Measurements from ENCODE around the gene REEP5. TPM values are rescaled to one million over a fixed set of nuclear protein-coding genes. Genes with fewer than 3 reads are reported as not detected.
"Not testable (repeated sequence)": the region's sequence is repeated elsewhere in the genome, so short reads cannot be mapped to it uniquely, and the experiment has no call there.

The REEP5 gene
- polyA plus RNA-seq (2013, experiment 1 of 2), result 64.9 TPM
- polyA plus RNA-seq (2013, experiment 2 of 2), result 56.5 TPM

DNA sequence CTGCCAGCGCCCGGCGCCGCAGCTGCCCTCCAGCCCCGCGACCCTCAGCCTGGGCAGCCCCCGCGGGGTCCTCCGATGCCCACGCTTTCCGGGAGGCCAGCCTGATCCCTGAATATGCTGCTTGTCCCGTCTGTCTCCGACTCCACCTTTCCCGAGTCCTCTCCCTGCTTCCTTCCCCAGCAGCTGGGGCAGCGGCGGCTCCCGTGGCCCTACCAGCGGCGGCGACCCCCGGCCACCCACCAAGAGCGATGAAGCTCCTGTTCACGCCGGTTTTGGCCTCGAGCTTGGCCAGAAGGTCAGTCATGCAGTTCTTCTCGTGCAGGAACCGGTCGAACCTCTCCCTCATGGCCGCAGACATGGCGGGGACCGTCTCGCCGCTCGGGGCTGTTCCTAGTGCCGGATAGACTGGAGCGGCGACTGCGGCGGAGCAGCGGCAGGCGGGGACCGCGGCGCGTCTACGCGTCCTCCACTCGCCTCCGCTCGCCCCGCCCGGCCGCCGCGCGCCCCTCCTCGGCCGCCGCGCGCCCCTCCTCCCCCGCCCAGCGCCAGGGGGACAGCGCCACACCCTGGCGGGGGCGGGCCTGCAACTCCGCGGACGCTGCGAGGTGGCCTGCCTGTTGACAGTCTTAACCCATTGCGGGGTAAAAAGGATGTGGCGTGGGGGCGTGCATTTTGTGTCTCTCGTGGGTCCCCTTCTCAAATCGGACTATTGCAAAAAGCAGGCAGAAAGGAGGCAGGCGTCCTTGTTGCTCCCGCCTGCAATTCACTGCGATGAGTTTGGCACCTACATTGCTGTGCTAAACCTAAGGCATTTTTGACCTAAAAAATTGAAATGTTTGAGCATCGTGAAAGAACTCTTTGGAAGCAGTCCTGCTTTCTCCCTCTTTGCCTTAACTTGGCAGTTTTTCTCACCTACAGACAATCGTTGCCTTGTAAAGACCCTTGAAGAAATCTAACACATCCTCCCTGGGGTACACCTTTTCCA, at the start of gene REEP5:
TSS of gene REEP5 (minus strand) at position 395 of the 985 bp plus-strand sequence. CDS start at position 358, 37 bp downstream.
- peak within 1 kb of the TSS; percentile 84 for H3K4me3 ChIP-seq (ENCODE audit: extremely low read depth, insufficient read depth, low read length, poor library complexity, severe bottlenecking)
- peak within 1 kb of the TSS; percentile 91 for H3K27ac ChIP-seq (ENCODE audit: low read depth, low read length, severe bottlenecking)
- no peaks in the 10 kb centered on the region for H3K9me3 ChIP-seq (ENCODE audit: control insufficient read depth, low read length)
- 2 to 5% methylated on average over 34 to 51 of the region's 80 CpGs for WGBS, 2 experiments (ENCODE audit: insufficient coverage in 2 of 2)
- no peaks in the 10 kb centered on the region for H3K4me1 ChIP-seq (ENCODE audit: control insufficient read depth, insufficient read depth, low read length, poor library complexity, severe bottlenecking)
- H3K36me3 ChIP-seq (ENCODE audit: control insufficient read depth, insufficient read depth, low read length), result peaks cover 30% of the 10 kb centered on the region

DNA sequence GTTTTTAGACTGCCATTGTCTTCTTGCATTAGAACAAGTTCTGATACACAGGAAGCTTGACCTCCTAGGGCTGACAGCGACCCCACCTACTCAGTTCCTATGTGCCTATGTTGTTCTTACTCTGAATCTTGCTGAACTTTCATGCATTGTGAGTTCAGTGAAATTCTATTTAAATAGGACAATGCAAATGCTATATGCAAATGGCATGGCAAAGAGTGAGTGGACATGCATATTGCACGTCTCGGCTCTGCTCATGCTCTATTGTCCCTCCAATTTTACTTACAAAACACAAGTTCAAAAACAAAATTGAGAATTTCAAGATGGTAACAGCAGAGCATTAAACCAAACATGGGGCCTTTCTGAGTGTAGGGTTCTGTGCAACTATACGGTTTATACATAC, 49.2 kb upstream of the REEP5 start:
- no peaks in the 10 kb centered on the region for H3K9me3 ChIP-seq (ENCODE audit: control insufficient read depth, low read length)
- H3K4me3 ChIP-seq (ENCODE audit: extremely low read depth, insufficient read depth, low read length, poor library complexity, severe bottlenecking), result no peak overlapping the region
- WGBS, 2 experiments (ENCODE audit: insufficient coverage in 2 of 2), result 100% methylated on average over 1 of the region's 4 CpGs; no CpG with 5 or more reads in 1 of the 2 experiments
- H3K4me1 ChIP-seq (ENCODE audit: control insufficient read depth, insufficient read depth, low read length, poor library complexity, severe bottlenecking), result peaks cover 13% of the 10 kb centered on the region
- H3K27ac ChIP-seq (ENCODE audit: low read depth, low read length, severe bottlenecking), result no peak overlapping the region
- no peaks in the 10 kb centered on the region for H3K36me3 ChIP-seq (ENCODE audit: control insufficient read depth, insufficient read depth, low read length)

DNA sequence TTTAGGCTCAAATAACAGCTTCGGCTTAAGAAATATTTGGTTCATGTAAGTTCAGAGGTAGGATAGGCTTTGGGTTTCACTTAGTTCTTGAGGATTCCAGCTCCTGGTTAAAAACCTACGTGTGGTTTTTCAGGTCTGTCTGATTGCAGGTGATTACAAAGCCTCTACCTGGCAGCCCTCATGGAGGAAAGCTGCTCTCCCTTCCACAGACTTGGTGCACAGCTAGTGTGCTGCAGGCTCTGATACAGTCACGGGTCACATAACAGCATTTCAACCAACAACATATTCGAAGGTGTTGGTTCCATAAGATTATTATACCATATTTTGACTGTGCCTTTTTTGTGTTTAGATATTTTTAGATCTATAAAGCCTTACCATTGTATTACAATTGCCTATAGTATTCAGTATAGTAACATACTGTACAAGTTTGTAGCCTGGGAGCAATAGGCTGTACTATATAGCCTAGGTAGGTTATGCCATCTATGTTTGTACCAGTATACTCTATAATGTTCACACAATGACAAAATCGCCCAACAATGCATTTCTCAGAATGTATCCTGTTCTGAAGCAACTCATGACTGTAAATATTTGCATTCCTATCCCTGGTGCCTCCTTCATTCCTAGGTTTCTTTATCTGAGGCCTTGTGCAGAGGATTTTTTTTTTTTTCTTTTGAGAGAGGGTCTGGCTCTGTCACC, 46.5 kb upstream of the REEP5 start:
- H3K4me1 ChIP-seq (ENCODE audit: control insufficient read depth, insufficient read depth, low read length, poor library complexity, severe bottlenecking), result peaks cover 15% of the 10 kb centered on the region
- H3K27ac ChIP-seq (ENCODE audit: low read depth, low read length, severe bottlenecking), result peak overlapping the region; percentile 44
- no peaks in the 10 kb centered on the region for H3K9me3 ChIP-seq (ENCODE audit: control insufficient read depth, low read length)
- WGBS, 2 experiments (ENCODE audit: insufficient coverage in 2 of 2), result 85 to 87% methylated on average over 3 of the region's 5 CpGs
- H3K4me3 ChIP-seq (ENCODE audit: extremely low read depth, insufficient read depth, low read length, poor library complexity, severe bottlenecking), result no peak overlapping the region
- H3K36me3 ChIP-seq (ENCODE audit: control insufficient read depth, insufficient read depth, low read length), result no peaks in the 10 kb centered on the region

- Histone ChIP-seq H3K9me3 (ENCODE audit: control insufficient read depth, low read length) (no peaks in the 10 kb centered on the region), H3K4me1 (ENCODE audit: control insufficient read depth, insufficient read depth, low read length, poor library complexity, severe bottlenecking) (peaks cover 15% of the 10 kb centered on the region), H3K27ac (ENCODE audit: low read depth, low read length, severe bottlenecking) (no peak overlapping the region), H3K4me3 (ENCODE audit: extremely low read depth, insufficient read depth, low read length, poor library complexity, severe bottlenecking) (no peak overlapping the region), H3K36me3 (ENCODE audit: control insufficient read depth, insufficient read depth, low read length) (no peaks in the 10 kb centered on the region)
- WGBS, 2 experiments (ENCODE audit: insufficient coverage in 2 of 2), result 89% methylated on average over 3 of the region's 6 CpGs; no CpG with 5 or more reads in 1 of the 2 experiments
Observed at GRCh38 chr5:112967520-112968083, 45.6 kb upstream of the REEP5 start.

DNA sequence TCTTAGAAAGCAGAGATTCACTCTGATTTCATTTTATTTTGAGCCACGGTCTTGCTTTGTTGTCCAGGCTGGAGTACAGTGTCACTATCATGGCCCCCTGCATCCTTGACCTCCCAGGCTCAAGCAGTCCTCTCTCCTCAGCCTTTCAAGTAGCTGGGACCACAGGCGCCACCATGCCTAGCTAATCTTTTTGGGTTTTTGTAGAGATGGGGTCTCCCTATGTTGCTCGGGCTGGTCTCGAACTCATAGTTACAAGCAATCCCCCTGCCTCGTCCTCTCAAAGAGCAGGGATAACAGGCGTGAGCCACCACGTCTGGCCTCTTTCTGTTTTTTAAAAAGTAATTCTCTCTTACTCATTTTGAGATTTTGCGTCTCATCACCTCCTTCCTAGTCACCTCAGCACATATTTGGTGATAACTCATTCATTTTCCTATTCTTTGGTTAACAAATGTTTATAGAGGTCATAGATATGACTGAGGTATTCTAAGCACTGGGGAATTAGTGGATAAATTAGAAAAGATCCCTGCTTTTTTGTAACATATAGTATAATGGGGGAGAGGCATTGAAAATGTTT, 43.8 kb upstream of the REEP5 start:
- no peak overlapping the region for H3K27ac ChIP-seq (ENCODE audit: low read depth, low read length, severe bottlenecking)
- H3K4me3 ChIP-seq (ENCODE audit: extremely low read depth, insufficient read depth, low read length, poor library complexity, severe bottlenecking), result no peak overlapping the region
- H3K36me3 ChIP-seq (ENCODE audit: control insufficient read depth, insufficient read depth, low read length), result no peaks in the 10 kb centered on the region
- peaks cover 15% of the 10 kb centered on the region for H3K4me1 ChIP-seq (ENCODE audit: control insufficient read depth, insufficient read depth, low read length, poor library complexity, severe bottlenecking)
- WGBS, 2 experiments (ENCODE audit: insufficient coverage in 2 of 2), result 85 to 91% methylated on average over 6 to 7 of the region's 8 CpGs
- H3K9me3 ChIP-seq (ENCODE audit: control insufficient read depth, low read length), result no peaks in the 10 kb centered on the region

DNA sequence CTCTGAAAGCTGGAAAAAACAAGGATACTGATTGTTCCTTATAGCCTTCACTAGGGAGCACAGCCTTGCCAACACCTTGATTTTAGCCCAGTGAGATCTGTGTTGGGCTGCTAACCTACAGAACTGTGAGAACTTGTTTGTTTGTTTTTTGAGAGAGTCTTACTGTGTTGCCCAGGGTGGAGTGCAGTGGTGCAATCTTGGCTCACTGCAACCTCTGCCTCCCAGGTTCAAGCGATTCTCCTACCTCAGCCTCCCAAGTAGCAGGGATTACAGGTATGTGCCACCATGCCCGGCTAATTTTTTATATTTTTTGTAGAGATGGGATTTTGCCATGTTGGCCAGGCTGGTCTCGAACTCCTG, 41.3 kb upstream of the REEP5 start:
- not testable (repeated sequence) for H3K27ac ChIP-seq (ENCODE audit: low read depth, low read length, severe bottlenecking); H3K4me1 ChIP-seq (ENCODE audit: control insufficient read depth, insufficient read depth, low read length, poor library complexity, severe bottlenecking); H3K9me3 ChIP-seq (ENCODE audit: control insufficient read depth, low read length); H3K4me3 ChIP-seq (ENCODE audit: extremely low read depth, insufficient read depth, low read length, poor library complexity, severe bottlenecking); H3K36me3 ChIP-seq (ENCODE audit: control insufficient read depth, insufficient read depth, low read length)
- 100% methylated on average over 1 to 2 of the region's 3 CpGs for WGBS, 2 experiments (ENCODE audit: insufficient coverage in 2 of 2)

DNA sequence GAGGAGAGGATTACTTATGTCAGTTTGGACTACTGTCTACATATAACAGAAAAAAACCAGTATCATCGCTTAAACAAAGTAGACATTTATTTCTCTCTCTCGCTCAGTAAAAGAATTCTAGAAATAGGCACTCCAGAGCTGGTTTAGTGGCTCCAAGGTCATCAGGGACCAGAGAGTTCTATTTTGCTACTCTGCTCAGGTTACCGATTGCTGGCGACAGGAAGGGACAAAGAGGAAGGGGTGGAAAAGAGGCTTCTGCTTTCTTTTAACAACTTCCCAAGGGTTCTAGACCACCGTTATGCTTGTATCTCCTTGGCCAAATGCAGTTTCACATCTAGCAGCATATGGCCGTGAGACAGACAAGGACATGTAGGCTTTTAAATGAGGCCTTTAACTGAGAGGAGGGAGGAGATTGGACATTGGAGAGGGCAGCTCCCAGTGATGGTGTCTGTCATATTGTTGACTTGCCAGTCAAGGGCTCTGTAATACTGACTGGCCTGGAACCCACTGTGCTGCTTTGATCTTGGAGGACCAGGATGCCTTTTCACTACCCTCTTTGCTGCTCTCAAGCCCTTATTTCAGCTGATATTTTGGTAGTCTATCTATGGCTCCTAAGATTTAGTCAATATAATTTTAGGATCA, 39.0 kb upstream of the REEP5 start:
- 85 to 90% methylated on average over 4 to 5 of the region's 6 CpGs for WGBS, 2 experiments (ENCODE audit: insufficient coverage in 2 of 2)
- H3K27ac ChIP-seq (ENCODE audit: low read depth, low read length, severe bottlenecking), result no peak overlapping the region
- no peaks in the 10 kb centered on the region for H3K9me3 ChIP-seq (ENCODE audit: control insufficient read depth, low read length)

DNA sequence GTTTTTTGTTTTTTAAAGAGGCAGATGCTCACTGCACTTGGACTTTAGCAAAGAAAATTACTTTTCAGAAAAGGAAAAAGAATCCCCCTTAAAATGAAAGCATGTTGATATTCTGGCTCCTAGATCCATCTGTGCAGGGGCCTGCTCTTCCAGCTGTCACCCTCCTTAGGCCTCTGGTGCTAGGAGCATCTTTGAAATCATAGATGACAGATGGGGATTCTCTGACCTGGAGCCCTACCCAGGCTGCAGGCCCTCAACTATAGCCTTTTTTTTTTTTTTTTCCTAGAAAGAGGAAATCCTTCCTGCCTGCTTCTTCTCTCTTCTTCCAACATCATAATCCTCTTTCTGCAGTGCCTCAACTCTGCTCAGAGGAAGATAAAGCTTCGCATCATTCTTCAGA, 38.3 kb upstream of the REEP5 start:
- Histone ChIP-seq H3K9me3 (ENCODE audit: control insufficient read depth, low read length) (no peaks in the 10 kb centered on the region), H3K4me1 (ENCODE audit: control insufficient read depth, insufficient read depth, low read length, poor library complexity, severe bottlenecking) (peaks cover 2% of the 10 kb centered on the region), H3K4me3 (ENCODE audit: extremely low read depth, insufficient read depth, low read length, poor library complexity, severe bottlenecking) (no peak overlapping the region), H3K36me3 (ENCODE audit: control insufficient read depth, insufficient read depth, low read length) (no peaks in the 10 kb centered on the region), H3K27ac (ENCODE audit: low read depth, low read length, severe bottlenecking) (no peak overlapping the region)
- WGBS, 2 experiments (ENCODE audit: insufficient coverage in 2 of 2), result no CpG with 5 or more reads among the region's 1 CpG

More for the DNA sequence above, 39.0 kb upstream of the REEP5 start:
- Histone ChIP-seq H3K4me3 (ENCODE audit: extremely low read depth, insufficient read depth, low read length, poor library complexity, severe bottlenecking) (no peak overlapping the region), H3K4me1 (ENCODE audit: control insufficient read depth, insufficient read depth, low read length, poor library complexity, severe bottlenecking) (peaks cover 2% of the 10 kb centered on the region), H3K36me3 (ENCODE audit: control insufficient read depth, insufficient read depth, low read length) (no peaks in the 10 kb centered on the region)

GRCh38 chr5:112959872-112960271, 37.8 kb upstream of the REEP5 start:
- not testable (repeated sequence) for H3K9me3 ChIP-seq (ENCODE audit: control insufficient read depth, low read length); H3K27ac ChIP-seq (ENCODE audit: low read depth, low read length, severe bottlenecking); H3K4me3 ChIP-seq (ENCODE audit: extremely low read depth, insufficient read depth, low read length, poor library complexity, severe bottlenecking); H3K36me3 ChIP-seq (ENCODE audit: control insufficient read depth, insufficient read depth, low read length); H3K4me1 ChIP-seq (ENCODE audit: control insufficient read depth, insufficient read depth, low read length, poor library complexity, severe bottlenecking)
- WGBS, 2 experiments (ENCODE audit: insufficient coverage in 2 of 2), result 94 to 96% methylated on average over 8 of the region's 8 CpGs
